ENCODE measurements around the gene RRAGC.

Gene RRAGC

DNA sequence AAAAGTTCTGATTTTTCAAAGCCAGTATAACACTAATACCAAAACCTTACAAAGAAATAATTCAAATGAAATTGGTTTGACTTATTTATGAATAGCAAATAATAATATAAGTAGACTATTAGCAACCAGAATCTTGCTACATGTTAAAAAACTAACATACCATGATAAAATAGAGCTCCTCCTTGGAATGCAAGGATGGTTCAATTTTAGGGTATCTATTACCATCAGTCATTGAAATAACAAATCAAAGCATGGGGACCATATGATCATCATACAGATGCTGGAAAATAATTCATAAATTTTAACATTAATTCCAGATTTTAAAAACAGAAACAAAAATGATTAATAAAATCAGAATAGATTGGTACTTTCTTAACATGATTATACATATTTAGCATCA lies 66.3 kb downstream of the RRAGC start:
- Histone ChIP-seq H3K4me3 (ENCODE audit: extremely low read depth, insufficient read depth, low read length, poor library complexity, severe bottlenecking) (no peak overlapping the region), H3K4me1 (ENCODE audit: control insufficient read depth, insufficient read depth, low read length, poor library complexity, severe bottlenecking) (no peaks in the 10 kb centered on the region), H3K27ac (ENCODE audit: low read depth, low read length, severe bottlenecking) (no peak overlapping the region), H3K9me3 (ENCODE audit: control insufficient read depth, low read length) (peaks cover 8% of the 10 kb centered on the region), H3K36me3 (ENCODE audit: control insufficient read depth, insufficient read depth, low read length) (no peaks in the 10 kb centered on the region)

DNA sequence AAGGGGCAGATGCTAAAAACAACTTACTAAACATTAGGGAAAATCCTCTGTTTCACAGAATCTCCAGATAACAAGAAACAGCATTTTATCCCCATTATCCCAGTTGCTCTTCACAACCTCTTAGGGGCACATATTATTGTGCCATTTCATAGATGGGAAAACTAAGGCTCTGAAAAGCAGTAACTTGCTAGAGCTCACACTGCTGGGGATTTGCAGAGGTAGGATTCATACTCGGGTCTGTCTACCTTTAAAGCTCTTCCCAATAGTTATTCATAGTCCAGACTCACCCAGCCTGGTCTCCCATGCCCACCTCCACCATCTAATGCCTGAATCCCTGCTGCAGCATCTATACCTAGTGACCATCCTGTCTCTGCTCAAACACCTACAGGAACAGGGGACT lies 67.7 kb downstream of the RRAGC start:
- WGBS, 2 experiments (ENCODE audit: insufficient coverage in 2 of 2): 57 to 67% methylated on average over 1 of the region's 1 CpG
- H3K36me3 ChIP-seq (ENCODE audit: control insufficient read depth, insufficient read depth, low read length): no peaks in the 10 kb centered on the region

DNA sequence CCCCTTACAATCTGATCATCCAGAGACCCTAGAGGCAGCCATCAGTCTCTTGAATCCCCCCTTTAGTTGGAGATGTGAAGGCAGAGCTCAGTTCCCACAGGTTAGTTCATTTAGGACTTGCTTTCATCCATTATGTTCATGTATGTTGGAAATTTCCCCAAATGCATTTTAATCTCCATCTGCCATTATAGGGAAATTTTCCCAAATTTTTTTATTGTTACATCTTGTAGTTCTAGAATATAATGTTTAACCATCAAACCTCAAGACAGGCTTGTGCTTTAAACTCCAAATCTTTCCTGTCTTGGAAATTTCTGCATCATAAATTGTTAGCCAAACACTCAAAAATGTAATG lies 68.4 kb downstream of the RRAGC start:
- Histone ChIP-seq H3K4me3 (ENCODE audit: extremely low read depth, insufficient read depth, low read length, poor library complexity, severe bottlenecking) (no peak overlapping the region), H3K9me3 (ENCODE audit: control insufficient read depth, low read length) (peaks cover 8% of the 10 kb centered on the region), H3K4me1 (ENCODE audit: control insufficient read depth, insufficient read depth, low read length, poor library complexity, severe bottlenecking) (no peaks in the 10 kb centered on the region), H3K36me3 (ENCODE audit: control insufficient read depth, insufficient read depth, low read length) (no peaks in the 10 kb centered on the region), H3K27ac (ENCODE audit: low read depth, low read length, severe bottlenecking) (no peak overlapping the region)

More for the DNA sequence above, 67.7 kb downstream of the RRAGC start:
- H3K4me1 ChIP-seq (ENCODE audit: control insufficient read depth, insufficient read depth, low read length, poor library complexity, severe bottlenecking): no peaks in the 10 kb centered on the region
- peaks cover 8% of the 10 kb centered on the region for H3K9me3 ChIP-seq (ENCODE audit: control insufficient read depth, low read length)
- H3K27ac ChIP-seq (ENCODE audit: low read depth, low read length, severe bottlenecking): no peak overlapping the region
- H3K4me3 ChIP-seq (ENCODE audit: extremely low read depth, insufficient read depth, low read length, poor library complexity, severe bottlenecking): no peak overlapping the region

DNA sequence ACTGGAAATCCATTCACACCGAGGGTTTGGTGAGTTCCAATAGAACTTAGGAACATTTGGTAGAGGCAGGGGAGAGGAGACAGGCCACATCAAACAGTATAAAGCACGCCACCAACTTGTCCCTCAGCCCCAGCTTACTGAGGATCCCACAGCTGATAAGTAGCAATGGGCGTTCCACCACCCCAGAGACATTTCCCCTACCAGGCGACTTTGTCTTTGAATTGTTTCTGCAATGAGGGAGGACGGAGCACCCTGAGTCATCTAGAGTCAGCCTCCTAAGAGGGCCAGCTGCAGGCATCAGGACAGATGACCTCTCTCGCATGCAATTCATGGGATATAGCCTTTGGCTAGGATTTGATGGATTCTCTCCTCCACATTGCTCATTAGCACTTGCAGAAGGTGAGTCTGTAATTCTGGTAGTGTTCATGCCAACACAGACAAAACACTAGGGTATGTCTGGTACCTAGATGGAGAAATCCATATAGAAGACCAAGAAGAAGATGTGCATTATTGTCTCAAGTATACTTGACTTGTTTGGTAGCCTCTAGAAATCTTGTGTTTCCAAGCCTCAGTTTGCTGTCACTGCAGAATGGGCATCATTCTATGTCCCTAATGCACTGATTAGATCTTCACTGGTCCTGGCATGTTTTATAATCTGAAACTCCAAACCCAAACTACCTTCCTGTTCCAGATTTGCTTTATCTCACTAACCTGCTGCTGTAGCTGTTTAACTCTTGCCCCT lies 69.0 kb downstream of the RRAGC start:
- H3K36me3 ChIP-seq (ENCODE audit: control insufficient read depth, insufficient read depth, low read length): no peaks in the 10 kb centered on the region
- H3K27ac ChIP-seq (ENCODE audit: low read depth, low read length, severe bottlenecking): no peak overlapping the region
- peaks cover 8% of the 10 kb centered on the region for H3K9me3 ChIP-seq (ENCODE audit: control insufficient read depth, low read length)
- WGBS, 2 experiments (ENCODE audit: insufficient coverage in 2 of 2): 94 to 100% methylated on average over 2 of the region's 6 CpGs
- H3K4me3 ChIP-seq (ENCODE audit: extremely low read depth, insufficient read depth, low read length, poor library complexity, severe bottlenecking): no peak overlapping the region
- no peaks in the 10 kb centered on the region for H3K4me1 ChIP-seq (ENCODE audit: control insufficient read depth, insufficient read depth, low read length, poor library complexity, severe bottlenecking)

DNA sequence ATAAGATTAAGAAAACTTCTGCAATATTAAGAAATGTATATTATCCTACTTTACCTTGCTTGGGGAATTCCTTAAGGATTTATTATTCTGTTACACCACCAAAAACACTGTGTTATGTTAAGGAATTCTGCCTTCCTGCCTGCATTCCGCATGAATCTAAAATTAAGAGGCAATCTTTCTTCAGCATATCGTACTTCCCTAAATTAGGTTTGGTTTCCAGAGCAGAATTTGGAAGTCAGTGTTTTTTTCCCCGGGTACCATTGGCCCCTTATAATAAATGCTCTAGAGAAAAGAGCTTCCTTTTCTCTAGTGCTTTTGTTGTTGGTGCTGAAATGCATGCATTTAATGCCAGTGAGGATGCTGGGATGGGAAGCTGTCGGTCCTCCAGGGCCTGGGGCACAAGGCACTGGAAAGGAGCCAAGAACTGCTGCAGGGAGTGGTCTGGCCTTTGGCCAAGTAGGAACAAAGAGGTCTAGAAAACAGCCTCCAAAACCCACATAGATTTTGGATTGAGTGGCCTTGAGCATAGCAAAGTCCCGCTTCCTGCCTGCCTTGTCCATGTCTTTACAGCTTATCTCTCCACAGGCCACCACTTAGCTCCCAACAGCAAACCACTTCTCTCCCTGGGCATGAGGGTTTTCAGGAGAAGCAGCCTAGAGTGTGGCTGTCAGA lies 69.9 kb downstream of the RRAGC start:
- WGBS, 2 experiments (ENCODE audit: insufficient coverage in 2 of 2): 56 to 77% methylated on average over 1 to 4 of the region's 5 CpGs
- Histone ChIP-seq H3K4me1 (ENCODE audit: control insufficient read depth, insufficient read depth, low read length, poor library complexity, severe bottlenecking) (no peaks in the 10 kb centered on the region), H3K27ac (ENCODE audit: low read depth, low read length, severe bottlenecking) (no peak overlapping the region), H3K36me3 (ENCODE audit: control insufficient read depth, insufficient read depth, low read length) (no peaks in the 10 kb centered on the region), H3K4me3 (ENCODE audit: extremely low read depth, insufficient read depth, low read length, poor library complexity, severe bottlenecking) (no peak overlapping the region), H3K9me3 (ENCODE audit: control insufficient read depth, low read length) (peaks cover 8% of the 10 kb centered on the region)

DNA sequence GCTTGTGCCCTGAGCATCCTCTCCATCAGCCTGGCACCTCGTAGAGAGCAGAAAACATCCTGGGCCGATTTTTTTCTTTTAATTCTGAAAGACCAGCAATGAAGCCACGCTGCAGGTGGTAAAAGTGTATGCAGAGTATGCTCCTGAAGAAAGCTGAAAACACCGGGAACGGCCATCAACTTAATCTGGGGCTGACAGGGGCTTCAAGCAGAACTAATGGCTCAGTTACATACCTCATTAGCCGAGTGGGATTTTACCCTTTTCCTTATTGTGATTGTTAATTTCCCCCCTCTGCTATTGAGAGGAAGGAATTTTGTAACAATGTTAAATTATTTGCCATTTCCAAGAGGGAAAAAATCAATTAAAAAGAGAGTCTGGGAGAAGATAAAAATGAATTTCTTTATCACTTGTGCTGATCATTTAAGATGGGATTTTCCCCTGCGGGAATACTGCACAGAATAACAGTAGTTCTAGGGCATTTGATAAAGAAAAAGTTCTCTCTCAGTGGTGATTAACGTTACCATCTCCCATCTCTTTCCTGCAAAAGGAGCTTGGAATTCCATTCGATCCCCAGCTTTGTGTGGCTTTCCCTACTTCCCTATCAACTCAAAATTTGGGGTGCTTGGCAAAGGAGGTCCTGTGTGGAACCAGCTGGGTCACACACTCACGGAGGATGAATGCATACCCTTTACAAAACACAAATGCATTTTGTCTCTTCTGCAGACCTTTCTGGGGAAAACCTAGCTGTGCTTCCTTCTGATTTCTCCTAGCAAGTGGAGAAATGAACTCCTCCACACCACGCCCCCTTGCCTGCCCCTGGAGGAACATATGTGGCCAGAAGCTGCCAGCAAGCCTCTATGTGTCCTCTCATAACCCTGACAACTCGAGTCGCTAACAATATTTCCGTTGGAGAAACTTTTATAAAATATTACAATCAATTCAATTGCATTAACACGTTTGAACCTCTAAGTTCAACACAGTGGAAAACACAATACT lies 70.9 kb downstream of the RRAGC start:
- peaks cover 3% of the 10 kb centered on the region for H3K4me1 ChIP-seq (ENCODE audit: control insufficient read depth, insufficient read depth, low read length, poor library complexity, severe bottlenecking)
- no peaks in the 10 kb centered on the region for H3K36me3 ChIP-seq (ENCODE audit: control insufficient read depth, insufficient read depth, low read length)
- H3K9me3 ChIP-seq (ENCODE audit: control insufficient read depth, low read length): peaks cover 8% of the 10 kb centered on the region
- H3K27ac ChIP-seq (ENCODE audit: low read depth, low read length, severe bottlenecking): no peak overlapping the region
- 69 to 81% methylated on average over 10 to 12 of the region's 15 CpGs for WGBS, 2 experiments (ENCODE audit: insufficient coverage in 2 of 2)
- H3K4me3 ChIP-seq (ENCODE audit: extremely low read depth, insufficient read depth, low read length, poor library complexity, severe bottlenecking): no peak overlapping the region
